NCI-H82 (cell line): ENCODE measurements around the gene PFKL.

Experiments used
- DNase-seq: peaks from one replicate; lab custom pipeline; 2025; lab: John Stamatoyannopoulos, UW

Gene PFKL

DNA sequence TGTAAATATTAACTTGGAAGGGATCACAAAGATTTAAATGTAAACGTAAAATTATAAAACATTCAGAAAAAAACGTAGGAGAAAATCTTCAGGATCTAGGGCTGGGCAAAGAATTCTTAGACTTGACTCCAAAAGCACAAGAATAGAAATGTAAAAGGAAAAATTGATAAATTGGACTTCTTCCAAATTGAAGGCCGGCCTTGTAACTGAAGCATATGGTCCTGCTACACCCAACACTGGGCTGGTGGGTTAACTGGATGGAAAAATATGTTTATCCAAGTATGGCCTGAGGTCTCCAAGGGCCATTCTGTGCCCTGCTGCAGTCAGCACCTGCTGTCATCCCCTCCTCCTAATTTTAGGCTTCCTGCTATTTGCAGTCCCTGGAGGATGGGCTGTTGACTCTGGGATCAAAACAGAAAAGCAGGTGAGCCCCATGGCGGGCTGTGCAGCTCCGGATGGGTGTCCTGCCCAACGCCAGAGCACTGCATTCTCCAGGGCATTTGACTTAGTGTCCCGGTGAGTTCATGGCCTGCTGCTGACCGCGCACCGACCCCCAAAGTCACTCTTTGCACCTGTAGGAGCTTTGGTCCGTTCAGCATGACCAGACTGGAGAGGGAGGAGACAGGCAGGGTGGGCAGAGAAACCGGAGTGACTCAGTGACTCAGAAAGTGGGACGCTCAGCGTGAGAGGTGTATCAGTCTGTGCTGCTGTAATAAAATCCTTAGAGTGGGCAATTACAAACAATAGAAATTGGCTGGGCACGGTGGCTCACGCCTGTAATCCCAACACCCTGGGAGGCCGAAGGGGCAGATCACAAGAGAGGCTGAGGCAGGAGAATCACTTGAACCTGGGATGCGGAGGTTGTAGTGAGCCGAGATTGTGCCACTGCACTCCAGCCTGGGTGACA, 20.2 kb upstream of the PFKL start:
- DNase-seq = peak; percentile 49

DNA sequence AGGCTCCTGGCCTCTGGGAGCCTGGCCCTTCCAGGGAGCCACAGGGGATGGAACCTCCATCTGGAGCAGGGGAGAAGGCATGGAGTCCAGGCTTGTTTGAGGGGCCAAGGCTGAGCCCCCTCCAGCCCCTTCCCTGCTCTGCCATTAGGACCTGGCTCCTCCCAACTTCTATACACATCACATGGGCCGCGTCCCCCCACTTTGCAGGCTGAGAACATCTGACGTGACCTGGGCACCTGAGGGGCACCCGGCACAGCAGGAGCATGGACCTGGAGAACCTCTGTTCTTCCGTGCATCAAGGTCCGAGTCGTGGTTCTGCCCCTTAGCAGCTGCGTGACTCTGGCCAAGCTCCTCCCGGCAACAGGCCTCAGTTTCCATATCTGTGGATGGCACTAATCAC, 18.1 kb upstream of the PFKL start:
- no peak for DNase-seq

DNA sequence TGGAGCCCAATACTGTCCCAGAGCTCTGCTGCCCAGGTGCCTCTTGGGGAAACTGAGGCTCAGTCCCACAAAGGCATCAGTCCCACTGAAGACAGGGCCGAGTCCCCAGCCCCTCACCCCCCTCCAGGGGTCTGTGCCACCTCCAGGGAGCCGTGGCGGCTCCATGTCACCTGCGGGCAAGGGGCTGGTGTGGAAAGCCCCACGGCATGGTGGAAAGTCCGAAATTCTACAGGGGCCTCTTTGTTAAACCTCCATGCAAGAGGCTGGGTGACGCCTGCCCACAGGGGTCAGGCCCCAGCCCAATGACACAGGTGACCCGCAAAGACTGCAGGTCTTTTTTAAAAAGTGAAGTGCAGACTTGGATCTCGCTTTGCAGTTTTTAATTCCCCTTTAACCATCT, 17.5 kb upstream of the PFKL start:
- DNase-seq = no peak

DNA sequence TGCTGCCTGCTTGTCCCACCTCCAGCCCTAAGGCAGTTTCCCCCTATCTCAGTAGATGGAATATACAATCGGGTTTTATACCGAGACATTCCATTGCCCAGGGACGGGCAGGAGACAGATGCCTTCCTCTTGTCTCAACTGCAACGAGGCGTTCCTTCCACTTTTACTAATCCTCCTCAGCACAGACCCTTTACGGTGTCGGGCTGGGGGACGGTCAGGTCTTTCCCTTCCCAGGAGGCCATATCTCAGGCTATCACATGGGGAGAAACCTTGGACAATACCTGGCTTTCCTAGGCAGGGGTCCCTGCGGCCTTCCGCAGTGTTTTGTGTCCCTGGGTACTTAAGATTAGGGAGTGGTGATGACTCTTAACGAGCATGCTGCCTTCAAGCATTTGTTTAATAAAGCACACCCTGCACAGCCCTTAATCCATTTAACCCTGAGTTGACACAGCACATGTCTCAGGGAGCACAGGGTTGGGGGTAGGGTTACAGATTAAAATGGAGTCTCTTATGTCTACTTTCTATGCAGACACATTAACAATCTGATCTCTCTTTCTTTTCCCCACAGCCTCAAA, 16.6 kb upstream of the PFKL start:
- DNase-seq = peak; percentile 81

DNA sequence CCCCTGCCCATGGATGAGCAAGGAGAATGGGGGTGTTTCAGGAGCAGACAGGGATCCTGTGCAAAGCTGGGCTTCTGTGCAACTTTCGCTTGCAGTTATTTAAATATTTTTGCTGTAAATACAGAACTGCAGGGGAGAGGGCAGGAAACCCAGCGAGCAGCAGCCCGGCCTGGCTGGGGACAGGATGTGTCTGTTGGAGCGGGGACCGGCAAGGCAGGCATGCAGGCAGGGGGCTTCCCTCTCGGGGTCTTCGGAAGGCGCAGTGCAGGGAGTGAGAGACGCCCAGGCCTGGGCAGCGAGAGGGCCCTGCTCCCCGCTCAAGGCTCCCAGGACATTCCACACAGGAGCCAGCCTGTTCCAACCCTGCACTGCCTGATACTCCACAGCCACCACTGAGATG, 15.9 kb upstream of the PFKL start:
- no peak for DNase-seq

DNA sequence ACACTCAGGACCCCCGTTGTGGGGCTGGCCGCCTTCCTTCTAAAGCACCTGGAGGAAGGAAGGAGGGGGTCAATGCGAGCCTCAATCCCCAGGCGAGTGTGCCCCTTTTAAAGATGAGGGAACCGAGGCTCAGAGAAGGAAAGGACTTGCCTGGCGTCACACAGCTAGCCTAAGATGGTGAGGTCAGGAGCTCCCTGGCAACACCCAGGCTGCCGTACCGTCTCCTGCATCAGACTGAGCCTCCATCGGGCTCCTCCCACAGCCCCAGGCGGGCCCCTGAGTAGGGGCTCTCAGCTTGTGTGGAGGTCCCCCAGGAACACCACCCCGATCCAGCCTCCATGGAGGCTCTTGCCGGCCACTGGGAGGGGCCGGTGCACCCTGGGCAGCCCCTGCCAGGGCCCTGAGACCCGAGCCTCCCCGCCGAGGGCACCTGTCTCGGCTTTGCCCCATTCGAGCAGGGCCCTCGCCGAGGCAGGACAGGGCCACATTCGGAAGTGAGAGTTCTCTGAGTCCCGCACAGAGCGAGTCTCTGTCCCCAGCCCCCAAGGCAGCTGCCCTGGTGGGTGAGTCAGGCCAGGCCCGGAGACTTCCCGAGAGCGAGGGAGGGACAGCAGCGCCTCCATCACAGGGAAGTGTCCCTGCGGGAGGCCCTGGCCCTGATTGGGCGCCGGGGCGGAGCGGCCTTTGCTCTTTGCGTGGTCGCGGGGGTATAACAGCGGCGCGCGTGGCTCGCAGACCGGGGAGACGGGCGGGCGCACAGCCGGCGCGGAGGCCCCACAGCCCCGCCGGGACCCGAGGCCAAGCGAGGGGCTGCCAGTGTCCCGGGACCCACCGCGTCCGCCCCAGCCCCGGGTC, 14.5 kb upstream of the PFKL start, which contains the start of gene AIRE:
Gene AIRE (plus strand): TSS at position 739 of the 855 bp plus-strand sequence. CDS start 131 bp downstream, outside the sequence.
- DNase-seq = no peak

DNA sequence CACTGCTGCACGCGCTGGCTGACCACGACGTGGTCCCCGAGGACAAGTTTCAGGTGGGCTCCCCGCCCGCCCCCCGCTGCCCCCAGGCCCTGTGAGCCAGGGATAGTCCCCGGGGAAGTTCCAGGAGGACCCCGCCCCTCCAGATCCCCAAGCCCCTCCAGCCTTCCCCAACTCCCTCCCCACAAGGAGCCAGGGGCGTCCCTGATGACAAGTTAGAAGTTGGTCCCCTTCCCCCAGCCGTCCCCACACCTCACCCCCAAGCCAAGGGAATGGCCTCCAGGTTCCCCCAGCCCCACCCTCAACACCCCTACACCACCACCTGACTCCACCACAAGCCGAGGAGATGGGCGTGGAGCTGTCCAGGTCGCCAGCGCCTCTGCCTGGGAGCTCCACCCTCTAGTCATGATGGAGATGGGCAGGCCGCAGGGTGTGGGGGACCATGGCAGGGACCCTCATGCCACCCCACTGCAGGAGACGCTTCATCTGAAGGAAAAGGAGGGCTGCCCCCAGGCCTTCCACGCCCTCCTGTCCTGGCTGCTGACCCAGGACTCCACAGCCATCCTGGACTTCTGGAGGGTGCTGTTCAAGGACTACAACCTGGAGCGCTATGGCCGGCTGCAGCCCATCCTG, 13.7 kb upstream of the PFKL start:
- no peak for DNase-seq

DNA sequence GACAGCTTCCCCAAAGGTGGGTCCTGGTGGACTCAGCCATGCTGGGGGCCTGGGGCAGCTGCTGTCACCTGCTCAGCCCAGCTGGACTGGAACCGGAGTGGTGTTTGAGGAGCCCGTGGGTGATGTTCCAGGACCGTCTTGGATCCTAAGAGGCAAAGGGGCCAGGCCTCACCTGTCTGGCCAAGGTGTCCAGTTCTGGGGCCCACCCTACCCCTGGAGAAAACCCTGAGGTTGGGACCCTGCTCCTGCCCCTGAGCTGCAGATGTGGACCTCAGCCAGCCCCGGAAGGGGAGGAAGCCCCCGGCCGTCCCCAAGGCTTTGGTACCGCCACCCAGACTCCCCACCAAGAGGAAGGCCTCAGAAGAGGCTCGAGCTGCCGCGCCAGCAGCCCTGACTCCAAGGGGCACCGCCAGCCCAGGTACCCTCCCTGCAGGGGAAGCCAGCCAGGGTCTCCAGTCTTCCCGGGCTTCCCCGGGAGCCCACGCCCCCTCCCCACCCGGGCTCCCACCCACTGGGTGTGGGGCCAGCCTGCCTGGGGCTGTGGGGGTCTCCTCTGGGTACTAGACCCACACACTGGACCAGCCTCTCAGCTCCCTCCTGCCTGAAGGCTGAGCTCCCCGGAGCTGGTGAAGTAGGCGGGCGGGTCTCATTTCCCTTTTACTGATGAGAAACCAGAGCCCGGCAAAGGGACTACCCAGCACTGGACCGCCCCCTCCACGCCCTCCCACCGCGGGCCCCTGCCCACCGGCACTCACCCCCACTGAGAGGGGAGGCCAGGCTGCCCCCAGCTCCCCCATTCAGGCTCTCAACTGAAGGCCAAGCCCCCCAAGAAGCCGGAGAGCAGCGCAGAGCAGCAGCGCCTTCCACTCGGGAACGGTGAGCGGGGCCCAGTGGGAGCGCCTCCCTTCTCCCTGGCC, 12.9 kb upstream of the PFKL start:
- DNase-seq = no peak

DNA sequence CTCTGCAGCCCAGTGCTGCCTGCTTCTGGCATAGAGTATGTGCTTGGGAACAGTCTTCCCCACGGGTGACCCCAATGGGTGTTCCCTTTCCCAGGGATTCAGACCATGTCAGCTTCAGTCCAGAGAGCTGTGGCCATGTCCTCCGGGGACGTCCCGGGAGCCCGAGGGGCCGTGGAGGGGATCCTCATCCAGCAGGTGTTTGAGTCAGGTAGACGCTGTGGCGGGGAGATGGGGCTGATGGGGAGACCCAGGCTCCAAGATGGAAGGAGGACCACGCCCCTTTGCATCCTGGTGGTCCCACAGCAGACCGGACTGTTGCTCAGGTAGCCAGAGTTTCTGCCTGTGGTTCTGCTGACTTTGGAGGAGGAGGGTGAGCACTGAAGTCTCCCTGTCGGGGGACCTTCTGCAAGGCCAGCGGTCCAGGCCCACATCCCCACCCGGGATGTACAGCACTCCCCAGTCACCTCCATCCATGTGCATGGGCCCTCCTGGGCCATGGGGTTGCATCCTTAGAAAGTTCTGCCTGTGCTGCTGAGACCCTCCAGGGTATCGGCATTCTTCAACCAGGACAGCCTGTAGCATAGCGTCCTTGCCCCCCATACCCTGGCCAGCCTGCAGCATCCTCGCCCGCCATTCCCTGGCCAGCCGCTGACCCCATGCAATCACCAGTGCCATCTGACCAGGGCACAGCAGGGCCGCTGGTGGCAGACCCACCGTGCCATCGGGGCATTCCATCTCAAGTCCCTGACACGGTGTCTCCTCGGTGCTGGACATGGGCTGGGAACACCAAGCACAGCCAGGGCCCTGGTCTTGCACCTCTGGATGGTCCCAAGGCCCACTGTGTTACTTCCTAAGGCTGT, 11.4 kb upstream of the PFKL start:
- DNase-seq = no peak

DNA sequence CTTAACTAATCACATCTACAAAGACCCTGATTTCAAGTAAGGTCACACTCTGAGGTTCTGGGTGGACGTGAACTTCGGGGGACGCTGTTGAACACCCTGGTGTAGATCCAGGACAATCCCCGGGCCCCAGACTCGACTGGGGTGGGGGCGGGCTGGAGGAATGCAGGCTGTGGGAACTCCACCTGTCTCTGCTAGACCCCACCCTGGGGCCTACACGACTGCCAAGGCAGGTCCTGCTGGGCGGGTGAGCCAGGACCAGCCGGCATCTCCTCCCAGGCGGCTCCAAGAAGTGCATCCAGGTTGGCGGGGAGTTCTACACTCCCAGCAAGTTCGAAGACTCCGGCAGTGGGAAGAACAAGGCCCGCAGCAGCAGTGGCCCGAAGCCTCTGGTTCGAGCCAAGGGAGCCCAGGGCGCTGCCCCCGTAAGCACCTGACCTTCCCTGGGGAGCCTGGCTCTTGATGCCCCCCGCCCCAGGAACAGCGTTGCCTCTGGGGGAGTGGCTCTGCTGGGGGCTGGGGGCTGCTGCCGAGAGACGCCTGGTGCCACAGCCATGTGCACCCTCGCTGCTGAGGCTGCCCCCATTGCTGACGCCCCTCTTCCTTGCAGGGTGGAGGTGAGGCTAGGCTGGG, 10.4 kb upstream of the PFKL start:
- DNase-seq = no peak

DNA sequence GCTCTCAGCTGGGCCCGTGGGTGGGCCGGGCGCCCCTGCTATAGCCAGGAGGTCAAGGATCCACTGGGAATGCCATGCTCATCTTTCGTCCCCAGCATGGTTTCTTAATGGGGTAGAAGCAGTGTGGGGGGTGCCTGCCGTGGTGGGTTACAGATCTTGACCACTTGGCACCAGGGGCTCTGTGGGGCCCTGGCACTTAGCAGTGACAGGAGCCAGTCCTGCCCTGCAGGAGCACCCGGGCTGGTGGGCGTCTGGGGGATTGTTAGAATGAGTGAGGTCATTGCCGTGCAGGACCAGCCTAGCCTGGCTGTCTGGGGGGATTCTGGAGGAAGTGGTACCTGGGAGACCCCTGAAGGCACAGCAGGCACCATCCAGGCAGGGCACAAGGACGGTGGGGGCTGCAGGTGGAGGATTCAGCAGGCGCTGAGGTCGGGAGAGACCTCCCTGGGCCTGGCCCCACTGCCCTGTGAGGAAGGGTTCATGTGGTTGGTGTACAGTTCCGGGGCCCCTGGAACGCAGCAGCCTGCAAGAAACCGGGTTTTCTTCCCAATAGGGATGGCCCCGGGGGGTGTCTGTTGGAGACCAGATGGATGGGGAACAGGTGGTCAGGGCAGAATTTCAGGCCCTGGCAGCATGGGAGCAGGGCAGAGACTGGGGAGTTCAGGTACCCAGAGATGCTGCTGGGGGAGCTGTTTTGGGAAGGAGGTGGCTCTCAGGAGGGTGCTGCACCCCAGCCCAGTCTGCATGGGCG, 9.4 kb upstream of the PFKL start:
- no peak for DNase-seq

DNA sequence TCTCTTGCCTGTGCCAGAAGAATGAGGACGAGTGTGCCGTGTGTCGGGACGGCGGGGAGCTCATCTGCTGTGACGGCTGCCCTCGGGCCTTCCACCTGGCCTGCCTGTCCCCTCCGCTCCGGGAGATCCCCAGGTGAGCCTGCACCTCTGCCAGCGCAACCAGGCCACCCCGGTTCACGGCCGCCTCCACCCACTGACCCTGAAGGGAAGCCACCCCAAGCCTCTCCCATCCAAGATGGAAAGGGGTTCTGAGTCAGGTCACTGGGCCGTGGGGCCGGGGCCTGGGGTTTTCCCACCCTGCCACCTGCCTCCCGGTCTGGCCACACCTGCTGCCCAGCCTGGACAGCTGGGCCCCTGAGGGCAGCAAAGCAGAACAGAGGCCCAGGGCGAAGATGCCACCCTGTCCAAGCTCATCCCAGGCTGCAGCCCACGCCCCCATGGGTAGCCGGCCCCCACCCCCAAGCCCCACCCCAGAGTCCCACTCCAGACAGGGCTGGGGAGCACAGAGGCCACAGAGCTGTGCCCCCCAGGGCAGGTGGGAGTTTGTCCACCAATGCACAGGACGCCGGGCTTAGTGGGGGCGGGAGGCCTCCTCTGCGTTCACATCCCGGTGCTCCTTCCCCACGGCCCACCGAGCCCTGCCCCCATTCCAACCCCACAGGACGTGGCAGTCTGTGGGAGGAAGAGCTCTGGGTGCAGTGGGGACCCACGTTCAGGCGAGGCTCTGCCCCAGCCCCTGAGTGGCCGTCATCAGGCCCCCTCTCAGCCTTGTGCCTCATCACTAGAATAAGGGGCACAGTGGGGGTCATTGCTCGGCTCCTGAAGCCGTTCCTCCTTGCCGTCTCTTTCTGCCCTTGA, 8.5 kb upstream of the PFKL start:
- no peak for DNase-seq

DNA sequence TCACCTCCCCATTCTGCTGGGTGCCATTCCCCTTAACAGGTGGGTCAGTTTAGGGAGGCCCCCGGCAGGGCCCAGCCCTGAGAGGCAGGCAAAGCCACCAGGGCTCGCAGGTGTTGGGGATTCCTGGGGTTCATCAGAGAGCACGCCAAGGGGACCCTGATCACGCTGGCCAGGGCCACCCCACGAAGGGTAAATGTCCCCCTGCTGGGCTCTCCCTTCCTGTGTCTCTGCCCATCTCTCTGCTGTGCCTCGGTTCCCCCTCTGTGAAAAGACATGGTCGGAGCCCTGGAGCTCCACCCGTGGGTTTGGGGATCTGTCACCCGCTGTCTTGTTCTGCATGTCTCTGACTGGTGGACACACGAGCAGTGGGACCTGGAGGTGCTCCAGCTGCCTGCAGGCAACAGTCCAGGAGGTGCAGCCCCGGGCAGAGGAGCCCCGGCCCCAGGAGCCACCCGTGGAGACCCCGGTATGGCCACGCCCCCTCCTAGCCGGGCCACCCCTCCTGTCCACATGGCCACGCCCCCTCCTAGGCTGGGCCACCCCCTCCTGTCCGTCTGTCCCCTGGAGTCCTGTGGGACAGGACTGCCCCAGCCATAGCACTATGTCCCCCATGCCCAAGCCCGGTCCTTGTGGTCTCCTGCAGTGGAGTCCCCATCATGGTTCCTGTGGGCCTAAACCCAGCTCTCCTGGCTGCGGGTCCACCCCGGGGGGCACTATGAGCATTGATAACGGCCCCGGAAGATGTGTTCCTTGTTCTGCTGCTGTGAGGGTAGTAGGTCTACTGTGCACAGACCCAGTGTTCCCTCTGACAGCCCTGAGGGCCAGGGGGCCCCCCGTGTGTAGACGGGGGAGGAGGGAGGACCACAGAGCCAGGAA, 7.7 kb upstream of the PFKL start:
- DNase-seq = peak; percentile 39

DNA sequence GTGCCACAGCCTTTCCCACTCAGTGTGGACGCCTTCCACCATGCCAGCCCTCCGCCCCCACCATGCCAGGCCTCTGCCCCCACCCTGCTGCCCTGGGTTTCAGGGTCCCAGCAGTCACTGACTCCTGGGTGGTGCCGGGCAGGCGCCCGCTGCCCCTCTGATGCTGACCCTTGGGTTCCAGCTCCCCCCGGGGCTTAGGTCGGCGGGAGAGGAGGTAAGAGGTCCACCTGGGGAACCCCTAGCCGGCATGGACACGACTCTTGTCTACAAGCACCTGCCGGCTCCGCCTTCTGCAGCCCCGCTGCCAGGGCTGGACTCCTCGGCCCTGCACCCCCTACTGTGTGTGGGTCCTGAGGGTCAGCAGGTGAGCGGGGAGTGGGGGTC, 7.0 kb upstream of the PFKL start:
- no peak for DNase-seq

DNA sequence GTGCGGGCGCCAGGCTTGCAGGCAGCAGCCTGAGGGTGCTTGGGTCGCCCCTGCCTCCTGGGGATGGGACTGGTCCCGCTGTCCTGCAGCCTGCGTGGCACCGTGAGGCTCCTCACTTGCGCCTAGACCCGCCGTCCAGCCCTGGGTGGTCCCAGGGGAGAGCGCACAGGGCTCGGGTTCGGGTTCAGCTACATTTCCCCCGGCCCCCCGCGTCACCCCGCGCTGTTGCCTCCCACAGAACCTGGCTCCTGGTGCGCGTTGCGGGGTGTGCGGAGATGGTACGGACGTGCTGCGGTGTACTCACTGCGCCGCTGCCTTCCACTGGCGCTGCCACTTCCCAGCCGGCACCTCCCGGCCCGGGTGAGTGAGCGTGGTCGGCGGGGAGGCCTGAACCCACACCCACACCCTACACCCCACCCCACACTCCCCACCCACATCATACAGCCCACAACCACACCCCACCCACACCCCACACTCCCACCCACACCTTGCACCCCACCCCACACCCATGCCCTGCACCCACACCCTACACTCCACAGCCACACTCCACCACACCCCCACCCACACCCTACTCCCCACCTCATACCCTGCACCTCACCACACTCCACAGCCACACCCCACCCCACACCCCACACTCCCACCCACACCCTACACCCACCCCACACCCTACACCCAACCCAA, 6.2 kb upstream of the PFKL start:
- no peak for DNase-seq

DNA sequence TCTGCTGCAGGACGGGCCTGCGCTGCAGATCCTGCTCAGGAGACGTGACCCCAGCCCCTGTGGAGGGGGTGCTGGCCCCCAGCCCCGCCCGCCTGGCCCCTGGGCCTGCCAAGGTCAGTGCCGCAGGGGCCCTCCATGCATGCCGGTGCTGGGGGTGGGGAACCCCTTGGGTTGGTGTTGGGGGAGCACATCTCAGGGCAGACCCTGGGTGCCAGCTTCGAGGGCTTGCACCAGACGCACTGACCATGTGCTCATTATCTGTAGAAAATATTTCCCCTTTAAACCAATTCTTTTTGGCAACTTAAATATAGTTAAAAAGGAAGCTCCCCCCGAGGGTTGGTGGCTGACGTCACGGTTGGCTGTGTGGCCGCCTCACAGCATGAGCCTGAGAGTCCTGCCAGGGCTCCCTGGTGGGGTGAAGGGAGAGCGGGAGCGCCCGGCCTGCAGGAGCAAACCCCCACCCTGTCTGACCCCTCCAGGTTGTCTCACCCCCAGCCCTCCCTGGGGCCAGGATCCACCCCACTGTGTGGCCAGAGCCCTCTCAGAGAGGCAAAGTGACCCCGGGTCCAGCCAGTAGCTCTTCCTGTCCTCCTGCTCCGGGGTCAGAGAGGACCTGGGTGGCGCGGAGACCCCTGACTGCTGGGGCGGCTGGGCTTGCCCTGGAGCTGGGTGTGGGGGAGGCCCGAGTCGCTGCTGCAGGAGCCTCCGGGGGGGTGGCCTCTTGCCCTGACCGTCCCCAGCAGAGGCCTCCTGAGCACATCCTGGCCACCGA, 5.3 kb upstream of the PFKL start:
- no peak for DNase-seq
